HS-5 (cell line): ENCODE results near the gene TTC9B.

Source experiments
- DNase-seq: peaks from one replicate; pipeline ENCODE4 v3.0.0-alpha.2; 2012; ENCODE audit warnings: low read depth

TTC9B gene

DNA sequence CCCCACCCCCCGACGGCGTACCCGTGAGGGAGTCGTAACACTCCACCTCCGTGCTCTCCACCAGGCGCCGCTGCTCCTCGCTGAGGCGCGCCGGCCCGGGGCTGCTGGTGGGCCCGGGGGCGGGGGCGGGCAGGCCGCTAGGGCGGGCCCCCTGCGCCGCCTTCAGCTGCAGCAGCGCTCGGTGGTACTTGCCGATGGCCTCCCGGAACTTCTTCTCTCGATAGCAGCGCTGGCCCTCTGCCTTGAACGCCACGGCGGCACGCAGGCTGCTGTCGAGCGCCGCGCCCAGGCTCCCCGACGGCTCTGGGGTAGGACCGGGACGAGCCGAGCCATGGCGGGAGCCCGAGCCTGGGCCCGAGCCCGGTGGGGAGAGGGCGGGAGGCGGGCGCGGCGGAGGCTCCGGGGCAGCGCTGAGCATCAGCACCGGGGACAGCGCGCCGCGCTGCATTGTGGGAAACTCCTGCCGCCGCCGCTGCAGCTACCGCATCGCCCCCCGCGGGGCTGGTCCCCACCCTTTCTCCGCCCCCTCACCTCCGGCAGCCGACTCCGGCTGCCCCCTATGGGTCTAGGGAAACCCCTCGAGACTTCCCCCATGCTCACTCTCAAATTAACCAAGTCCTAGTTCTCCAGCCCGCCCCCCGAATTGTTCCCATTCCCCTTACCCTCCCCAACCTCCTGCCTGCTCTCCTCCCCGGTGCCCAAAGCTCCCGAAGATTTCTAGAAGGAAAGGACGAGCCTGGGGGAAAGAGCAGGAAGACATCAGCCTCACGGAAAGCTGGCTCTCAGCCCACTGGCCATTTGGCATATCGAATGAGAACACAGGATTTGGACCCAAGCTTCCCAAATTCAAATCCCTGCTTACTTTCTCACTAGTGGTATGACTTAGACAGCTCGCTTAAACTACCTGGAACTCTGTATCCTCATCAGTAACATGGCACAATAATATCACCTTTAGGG, at the start of gene TTC9B:
Gene TTC9B (minus strand): TSS at position 451 of the 957 bp plus-strand sequence. CDS start 3 bp downstream, at position 448.
- no peak for DNase-seq

DNA sequence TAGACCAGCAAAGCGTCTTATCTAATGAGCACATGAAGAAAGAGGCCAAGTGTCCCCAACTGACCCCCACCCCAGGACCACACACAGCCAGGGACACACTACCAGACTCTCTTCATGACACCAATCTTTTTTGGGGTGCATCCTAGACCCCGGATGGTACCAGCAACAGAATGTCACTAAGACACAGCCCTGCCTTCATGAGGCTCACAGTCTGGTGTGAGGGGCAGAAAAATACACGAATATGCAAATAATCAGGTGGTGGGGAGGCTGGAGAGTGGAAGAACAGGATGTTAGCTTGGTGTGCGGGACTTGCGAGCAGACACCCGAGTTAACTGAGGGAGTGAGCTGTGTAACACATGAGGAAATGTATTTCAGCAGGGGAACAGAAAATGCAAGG, 49.4 kb upstream of the TTC9B start:
- DNase-seq, result no peak

DNA sequence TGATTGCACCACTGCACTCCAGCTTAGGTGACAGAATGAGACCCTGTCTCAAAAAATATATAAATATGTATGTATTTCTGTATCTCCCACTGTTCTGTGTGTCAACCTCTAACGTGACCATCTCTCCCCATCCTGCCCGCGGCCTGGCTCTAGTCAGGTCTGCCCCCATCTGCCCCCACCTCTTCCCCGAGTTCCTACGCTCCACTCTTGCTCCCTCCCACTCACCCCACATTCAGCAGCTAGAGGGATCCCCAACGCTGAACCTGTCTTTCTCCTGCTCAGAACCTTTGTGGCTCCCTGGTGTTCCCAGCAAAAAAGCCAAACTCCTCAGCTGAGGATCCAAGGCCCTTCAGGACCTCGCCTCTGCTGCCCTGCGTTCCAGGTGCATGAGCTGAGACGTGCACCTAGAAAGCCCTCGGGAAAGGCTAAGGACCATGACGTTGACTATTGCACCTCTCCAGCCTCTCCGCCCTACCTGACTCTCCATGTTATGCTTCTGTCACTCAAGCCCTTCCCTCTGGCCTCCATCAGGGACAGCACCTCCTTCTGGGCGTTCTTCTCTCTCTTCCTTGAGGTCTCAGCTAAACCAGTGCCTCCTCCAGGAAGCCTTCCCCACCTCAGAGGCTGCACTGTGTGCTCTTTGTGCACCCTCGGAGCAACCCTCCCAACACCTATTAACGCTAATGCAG, 48.9 kb upstream of the TTC9B start:
- DNase-seq, result no peak

DNA sequence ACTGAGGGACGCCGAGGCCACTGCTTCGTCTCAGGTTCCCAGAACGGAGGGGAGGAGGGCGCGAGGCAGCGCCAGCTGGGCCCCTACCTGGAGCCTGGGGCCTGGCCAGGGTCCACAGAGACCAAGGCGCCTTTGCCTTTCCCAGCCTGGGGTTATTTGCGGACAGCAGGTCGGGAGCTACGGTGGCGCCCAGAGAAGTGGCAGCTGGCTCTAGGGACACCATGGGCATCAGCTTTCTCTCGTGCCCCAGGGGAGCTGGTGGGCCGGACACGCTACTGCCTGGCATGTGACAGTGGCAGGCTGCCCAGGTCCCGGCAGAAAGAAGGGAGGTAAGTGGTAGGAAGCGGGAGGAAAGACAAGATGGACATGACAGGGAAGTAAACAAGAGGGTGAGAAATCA, 47.9 kb upstream of the TTC9B start:
- no peak for DNase-seq

DNA sequence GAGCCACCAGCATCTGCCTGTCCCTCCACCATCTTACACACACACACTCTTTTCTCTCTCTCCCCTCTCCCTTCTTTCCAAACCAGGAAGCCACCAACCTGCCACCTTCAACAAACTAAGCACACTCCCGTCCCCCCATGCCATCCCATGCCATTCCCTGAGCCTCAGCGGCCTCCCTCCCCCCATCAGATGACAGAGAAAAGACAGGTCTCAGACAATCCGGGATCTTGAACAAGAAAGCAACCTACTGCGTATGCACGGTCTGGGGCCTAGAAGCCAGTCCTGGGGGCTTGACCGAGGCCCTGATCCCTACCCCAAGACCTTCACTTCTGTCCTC, 47.5 kb upstream of the TTC9B start:
- no peak for DNase-seq

DNA sequence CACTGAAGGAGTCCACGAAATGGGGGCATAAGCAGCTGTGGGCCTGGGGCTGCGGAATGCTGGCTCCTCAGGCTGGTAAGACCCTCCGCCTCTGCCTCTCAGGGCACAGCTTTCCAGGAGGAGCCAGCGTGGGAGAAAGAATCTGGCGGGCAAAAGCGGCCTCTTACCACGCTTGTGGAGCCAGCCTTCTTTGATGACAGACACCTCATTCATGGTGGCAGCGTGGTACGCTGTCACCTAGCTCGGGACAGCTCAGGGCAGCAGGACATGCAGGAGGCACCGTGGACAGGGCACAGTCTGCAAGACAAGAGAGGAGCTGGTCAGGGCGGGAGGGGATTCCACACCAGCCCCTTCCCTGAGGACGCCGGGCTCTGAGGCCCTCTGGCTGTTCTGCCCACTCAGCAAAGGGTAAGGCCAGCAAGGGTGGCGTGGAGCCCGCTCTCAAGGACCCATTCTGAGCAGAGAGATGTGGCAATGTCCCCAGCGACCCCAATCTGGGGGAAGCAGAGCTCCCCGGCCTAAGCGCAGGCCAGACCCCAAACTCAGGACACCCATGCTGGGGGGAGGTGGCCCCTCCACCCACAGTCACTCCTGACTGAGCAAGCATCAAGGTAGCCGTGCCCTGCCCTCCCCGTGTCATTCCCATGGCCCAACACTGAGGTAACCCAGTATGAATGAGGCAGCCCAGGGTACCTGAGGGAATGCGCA, 47.0 kb upstream of the TTC9B start:
- DNase-seq, result no peak

DNA sequence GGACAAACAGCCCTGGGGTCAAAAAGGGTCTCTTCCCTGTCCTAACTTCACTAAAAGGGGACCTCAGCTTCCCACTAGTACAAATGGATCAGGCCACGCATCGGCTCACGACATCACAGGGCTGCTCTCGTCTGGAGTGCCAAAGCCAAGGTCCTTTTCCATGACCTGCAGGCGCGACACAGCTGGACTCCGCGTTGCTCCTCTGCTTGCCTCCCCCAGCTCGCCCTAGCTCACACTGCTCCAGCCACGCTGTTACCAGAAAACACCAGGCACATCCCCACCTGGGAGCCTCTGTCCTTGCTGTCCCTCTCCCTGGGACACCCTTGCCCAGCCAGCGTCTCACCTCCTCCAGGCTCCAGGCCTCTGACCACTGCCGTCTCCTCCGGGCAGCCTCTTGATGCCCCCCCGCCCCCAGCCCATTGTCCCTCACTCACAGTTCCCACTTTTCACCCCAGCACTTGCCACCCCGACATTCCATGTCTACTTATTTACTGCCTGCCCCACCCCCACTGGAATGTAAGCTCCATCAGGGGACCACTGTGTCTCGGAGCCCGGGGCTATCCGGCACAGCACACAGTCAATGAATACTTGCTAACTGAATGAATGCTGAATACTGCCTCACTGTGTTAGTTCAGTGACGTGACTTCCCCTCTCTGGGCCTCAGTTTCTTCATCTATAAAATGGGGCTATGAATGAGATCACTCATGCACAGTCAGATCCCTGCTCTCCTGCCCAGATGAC, 46.3 kb upstream of the TTC9B start:
- no peak for DNase-seq

DNA sequence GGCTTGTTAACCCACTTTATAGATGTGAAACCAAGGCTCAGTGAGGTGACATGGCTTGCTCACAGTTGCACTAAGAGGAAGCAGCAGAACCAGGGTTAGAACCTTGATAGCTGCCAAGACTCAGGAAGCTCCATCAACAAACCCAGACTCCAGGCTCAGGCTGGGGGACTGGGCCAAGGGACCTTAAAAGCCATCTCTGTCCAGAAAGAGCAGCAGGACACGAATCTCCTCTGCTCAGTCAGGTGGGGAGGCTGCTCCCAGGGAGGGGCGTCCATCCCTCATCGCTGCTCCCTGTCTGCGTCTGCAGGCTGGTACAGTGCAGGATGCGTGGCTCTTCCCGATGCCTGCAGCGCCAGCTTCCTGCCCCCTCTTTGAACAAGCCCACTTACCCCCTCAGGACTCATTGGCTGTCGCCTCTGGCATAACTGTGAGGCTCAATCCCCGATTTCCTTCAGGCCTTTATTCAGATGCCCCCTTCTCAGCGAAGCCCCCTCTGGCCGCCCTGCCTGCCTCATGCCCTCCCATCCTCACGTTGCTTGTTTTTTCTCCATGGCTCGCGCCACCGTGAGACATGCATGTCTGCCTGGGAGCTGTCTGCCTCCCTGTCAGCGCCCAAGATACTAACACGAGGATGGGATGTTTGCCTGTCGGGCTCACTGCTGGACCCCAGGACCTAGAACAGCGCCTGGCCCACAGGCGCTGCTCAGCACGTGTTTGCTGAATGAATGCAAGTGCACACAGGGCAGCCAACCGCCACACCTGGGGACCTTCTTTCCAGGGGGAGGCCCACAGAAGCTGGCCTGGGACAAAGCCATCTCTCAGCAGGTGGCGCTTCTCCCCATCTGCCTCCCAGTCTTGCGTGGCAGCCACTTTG, 45.5 kb upstream of the TTC9B start:
- DNase-seq, result no peak

DNA sequence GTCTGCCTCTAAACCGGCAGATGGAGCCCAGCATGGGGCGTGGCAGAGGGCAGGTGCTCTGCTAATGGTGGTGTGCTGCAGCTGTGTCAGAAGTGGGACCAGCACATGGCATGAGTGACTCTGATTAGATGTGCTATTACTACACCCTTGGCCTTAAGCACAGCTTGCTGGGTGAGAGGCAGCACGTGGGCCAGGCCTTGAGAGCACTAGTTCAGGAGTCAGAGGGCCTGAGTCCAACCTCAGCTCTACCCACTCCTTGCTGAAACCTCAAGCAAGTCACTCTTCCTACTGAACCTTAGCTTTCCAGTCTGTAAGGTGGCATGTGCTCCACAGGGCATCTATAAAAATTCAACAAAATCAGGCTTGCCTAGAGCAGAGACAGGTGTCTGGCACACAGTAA, 44.2 kb upstream of the TTC9B start:
- DNase-seq, result no peak

DNA sequence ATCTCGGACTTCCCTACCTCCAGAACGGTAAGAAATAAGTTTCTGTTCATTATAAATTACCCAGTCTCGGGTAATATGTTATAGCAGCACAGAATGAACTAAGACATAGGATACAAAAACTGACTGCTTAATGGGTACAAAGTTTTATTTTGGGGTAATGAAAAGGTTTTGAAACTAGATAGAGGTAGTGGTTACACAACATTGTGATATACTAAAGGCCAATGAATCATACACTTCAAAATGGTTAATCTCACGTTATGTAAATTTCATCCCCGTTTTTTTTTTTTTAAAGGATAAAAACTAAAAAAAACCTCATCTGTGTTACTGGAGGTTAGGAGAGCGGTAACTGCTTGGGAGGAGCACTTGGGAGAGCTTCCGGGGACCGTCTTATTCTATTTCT, 43.4 kb upstream of the TTC9B start:
- DNase-seq, result no peak

DNA sequence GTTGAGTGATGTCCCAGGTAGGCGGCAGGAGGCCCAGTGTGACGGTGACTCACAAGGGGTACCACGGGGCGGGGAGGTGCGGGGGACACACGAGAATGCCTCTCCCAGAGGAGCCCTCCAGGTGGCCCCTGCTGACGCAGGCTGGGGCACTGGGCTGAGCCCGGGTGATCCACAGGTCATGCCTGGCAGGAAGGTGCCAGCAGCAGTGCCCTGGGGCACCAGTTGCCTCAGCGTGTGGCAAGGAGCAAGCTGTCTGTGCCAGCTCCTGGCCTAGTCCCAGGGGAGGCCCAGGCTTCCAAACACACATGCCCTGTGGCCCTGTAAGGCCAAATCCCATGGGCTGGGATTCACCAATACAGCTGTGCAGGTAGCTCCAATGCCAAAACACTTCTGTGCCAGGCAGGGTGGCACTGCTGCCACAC, 38.9 kb upstream of the TTC9B start:
- no peak for DNase-seq

DNA sequence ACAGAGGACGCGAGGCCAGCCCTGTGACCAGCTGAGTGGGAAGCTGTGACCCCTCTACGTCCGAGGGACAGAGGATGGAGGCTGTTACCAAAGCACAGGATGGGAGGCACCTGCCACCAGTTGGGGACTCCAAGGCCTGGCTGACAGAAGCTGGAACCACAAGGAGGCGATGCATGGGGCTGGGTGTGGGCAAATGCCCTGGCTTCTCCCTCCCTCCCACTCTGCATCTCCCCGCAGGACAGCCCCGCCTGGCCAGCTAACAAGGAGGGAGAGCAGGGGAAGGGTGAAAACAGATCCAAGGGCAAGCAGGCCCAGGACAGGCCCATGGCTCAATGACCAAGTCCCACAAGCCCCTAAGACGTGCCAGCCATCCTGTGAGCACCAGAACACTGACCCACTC, 38.3 kb upstream of the TTC9B start:
- no peak for DNase-seq

DNA sequence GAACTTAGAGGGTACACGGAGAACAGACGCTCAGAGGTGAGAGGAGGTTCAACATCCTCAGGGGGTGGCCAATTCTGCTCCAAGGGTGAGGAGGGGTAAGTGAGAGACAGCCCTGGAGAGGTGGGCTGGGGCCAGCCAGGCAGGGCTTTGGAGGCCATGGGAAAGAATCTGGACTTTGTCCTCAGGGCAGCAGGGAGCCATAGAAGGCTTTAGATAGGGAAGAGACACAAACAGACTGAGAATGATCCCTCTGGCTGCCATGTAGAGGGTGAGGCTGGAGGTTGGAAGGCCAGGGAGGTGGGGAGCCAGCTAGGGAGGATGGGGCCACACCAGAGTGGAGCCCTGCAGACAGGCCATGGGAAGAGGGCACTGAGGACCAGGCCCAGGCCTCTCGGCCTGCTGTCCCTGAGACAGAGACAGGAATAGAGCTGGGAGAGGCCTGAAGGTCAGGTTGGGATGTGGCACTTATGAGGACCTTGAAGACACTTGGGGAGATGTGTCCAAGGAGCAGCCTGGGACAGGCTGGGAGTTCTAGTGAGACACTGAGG, 37.5 kb upstream of the TTC9B start:
- DNase-seq, result no peak

DNA sequence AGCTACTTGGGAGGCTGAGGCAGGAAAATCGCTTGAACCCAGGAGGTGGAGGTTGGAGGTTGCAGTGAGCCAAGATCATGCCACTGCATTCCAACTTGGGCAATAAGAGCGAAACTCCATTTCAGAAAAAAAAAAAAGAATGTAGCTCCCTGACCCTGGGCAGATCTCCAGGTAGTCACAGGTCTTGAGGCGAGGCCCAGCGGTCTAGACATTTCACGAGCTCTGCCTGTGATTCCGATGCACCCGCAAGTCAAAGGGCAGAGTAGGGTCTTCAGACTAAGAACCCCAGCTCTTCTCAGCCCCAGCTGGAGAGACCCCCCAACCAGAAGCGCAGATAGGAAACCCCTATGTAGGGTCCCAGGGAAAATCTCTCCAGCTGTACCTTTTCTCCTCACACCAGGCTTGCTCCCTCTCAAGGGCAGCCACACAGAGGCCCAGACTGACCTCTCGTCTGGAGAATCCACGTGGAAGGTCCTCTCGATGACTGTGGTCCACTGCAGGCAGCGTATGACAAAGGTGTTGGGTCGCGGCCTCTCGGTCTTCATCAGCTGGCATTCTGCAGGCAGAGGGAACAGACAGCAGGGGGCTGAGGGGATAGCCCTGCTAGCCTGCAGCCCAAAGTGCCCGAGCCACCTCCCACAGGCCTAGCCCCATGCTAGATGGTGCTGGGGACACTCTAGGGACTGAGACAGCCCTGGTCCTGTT, 36.7 kb upstream of the TTC9B start:
- no peak for DNase-seq

DNA sequence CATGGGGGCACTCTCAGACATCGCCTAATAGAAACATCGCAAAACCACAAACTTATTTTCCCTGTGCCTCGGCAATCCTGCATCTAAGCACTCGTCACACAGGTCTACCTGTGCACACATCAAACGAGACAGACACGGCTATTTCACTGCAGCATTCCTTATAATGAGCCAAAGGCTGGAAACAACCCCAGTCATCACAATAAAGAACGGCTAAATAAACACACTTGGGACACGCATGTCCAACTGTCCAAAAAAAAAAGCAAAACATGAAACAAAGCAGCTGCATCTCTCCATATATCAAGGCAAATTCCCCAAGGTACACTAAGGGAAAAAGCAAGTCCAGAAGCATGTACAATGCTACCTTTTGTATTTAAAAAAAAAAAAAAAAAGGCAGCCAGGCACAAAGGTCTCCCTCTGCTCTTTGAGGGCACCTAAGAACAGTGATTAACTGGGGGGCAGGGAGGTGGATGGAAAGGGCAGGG, 35.5 kb upstream of the TTC9B start:
- DNase-seq, result no peak

DNA sequence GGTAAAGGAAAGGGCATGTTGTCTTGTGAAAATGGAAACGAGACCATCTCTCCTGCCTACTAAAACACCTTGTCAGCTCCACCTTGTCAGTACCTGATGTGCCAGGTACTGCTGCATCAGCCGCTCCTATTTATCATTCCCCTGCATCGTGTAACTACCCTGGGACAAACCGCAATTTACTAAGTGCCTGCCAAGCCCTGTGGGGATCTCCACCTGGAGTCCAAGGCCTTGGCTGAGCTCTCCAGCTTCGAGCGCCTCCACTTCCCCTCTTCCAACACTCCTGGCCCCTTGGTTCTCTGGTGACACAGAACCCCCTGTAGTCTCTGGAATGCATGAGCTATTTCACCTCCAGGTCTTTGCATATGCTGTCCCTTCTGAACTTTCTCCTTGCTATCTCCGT, 34.2 kb upstream of the TTC9B start:
- no peak for DNase-seq

DNA sequence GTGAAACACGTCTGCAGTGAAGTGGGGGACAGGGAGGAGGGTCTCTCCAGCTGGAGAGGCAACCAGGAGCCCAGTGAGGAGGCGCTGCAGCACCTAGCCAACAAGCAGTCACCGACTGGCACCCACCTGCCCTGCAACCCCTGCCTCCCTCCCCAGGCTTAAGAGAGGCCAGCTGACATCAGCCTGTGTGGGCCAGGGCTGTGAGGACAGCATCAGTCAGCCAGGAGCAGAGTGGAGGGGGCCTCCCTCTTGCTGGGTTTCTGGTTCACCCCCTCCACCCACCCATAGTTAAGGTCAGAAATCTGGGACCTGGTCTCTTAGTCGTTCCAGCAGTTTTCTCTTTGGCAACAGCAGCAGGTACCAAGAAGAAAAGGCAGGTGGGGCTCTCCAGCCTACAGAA, 33.8 kb upstream of the TTC9B start:
- no peak for DNase-seq

DNA sequence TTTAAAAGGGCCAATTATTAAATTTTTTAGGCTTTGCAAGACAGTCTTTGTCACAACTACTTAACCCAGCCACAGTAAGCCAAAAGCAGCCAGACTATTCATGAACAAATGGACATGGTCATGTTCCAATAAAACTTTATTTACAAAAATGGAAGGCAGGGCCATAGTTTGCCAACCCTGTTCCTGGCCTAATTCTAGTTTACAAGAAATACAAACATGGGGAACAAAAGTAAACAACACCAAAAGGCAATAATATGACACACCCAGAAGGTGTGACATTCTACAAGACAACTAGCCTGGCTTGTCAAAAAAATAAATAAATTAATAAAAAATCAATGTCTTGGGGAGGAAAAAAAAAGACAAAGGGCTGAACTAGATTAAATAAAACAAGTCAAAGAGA, 33.1 kb upstream of the TTC9B start:
- no peak for DNase-seq

DNA sequence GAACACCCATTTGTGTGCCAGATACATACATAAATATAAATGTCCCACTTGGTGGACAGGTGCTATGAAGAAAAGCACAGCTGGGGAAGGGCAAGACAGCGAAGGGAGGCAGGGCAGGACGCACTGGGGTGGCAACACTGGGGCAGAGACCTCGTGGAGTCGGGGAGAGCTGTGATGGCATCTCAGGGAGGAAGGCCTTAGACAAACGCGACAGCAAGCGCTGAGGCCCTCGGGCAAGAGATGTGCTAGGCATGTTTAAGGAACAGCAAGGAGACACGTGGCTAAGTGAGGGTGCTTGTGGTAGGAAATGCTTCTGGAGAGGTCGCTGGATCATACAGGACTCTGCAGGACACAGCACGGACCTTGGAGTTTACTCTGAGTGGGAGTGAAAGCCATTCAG, 31.6 kb upstream of the TTC9B start:
- DNase-seq, result no peak

DNA sequence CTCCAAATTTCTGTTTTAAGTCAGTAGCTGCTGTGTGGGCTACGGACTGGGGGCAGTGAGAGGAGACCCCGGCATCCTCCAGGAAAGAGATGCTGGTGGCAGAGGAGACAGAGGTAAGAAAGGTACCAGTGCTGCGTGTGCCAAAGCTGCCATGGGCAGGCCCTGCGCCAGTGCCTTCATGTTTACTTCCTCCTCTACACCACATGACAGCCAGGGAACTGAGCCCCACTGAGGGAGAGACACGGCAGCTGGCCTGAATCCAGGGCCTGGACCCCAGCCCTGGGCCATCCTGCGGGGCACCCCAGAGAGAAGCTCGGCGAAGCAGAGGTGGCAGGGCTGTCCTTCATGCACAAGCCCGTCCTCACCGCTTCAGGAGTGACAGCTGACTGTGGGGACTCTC, 31.0 kb upstream of the TTC9B start:
- DNase-seq, result no peak
